HG03103 (cell line): Measurements from ENCODE around the gene RASA3.
"Not testable (repeated sequence)": the region's sequence is repeated elsewhere in the genome, so short reads cannot be mapped to it uniquely, and the experiment has no call there.

Source experiments
- ATAC-seq: cut with Tn5 transposase; IDR thresholded peaks from one replicate; pipeline ENCODE4 v1.9.1; 2021; ENCODE audit warnings: low read depth; ENCODE audit not compliant: unreplicated experiment

RASA3 gene

DNA sequence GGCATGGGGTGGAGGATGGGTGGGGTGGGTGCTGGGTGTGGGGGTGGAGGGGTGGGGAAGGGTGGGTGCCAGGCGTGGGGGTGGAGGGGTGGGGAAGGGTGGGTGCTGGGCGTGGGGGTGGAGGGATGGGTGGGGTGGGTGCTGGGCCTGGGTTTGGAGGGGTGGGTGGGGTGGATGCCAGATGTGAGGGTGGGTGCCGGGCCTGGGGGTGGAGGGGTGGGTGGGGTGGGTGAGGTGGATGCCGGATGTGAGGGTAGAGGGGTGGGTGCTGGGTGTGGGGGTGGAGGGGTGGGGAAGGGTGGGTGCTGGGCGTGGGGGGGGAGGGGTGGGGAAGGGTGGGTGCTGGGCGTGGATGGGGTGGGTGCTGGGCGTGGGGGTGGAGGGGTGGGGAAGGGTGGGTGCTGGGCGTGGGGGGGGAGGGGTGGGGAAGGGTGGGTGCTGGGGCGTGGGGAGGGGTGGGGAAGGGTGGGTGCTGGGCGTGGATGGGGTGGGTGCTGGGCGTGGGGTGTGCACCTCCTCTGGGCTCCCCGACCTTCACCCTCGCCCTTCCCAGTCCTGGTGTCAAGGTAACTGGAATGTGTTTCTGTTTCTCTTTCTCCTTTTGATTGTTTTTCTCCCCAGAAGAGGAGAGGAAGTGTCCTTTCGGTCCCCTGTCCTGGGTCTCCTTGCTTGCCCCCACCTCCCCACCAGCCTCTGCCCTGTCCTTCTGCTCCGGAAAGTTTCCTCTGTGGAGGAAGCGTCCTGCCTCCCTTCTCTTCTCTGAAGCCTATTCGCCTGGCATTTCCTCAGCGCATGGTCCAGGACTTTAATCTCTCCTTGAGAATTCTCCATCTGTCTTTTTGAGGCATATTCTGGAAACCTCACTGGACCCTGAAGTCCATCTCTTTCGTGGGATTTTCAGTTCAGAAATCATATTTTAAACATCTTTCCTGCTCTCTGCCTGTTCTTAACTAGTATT lies 23.8 kb upstream of the RASA3 start:
- ATAC-seq = no peak

DNA sequence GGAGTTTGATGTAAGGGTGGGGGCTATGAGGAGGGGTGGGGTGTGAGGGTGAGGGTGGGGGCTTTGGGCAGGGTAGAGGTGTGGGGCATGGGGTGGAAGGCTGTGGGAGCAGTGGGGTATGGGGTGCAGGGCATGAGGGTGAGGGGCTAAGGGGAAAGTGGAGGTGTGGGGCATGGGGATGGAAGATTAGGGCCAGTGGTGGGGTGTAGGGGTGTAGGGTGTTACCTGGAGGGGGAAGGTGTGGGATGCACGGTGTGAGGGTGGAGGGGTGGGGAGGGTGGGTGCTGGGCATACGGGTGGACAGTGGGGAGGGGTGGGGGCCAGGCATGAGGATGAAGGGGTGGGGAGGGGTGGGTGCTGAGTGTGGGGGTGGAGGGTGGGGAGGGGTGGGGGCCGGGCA lies 22.9 kb upstream of the RASA3 start:
- no peak for ATAC-seq

DNA sequence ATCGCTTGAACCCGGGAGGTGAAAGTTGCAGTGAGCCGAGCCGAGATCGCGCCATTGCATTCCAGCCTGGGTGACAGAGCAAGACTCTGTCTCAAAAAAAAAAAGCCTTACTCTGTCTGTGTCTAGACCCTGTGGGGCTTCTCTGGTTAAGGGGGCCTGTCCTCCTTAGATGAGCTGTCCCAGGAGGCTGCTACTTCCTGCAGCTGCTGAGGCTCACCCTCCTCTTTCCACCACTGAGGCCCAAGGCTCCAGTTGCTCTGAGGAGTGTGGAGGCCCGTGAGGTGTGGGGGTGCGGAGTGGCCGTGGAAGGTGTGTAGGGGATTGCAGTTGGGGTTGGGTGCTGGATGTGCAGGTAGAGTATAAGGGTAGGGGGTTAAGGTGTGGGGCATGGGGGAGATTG lies 22.1 kb upstream of the RASA3 start:
- ATAC-seq = no peak

DNA sequence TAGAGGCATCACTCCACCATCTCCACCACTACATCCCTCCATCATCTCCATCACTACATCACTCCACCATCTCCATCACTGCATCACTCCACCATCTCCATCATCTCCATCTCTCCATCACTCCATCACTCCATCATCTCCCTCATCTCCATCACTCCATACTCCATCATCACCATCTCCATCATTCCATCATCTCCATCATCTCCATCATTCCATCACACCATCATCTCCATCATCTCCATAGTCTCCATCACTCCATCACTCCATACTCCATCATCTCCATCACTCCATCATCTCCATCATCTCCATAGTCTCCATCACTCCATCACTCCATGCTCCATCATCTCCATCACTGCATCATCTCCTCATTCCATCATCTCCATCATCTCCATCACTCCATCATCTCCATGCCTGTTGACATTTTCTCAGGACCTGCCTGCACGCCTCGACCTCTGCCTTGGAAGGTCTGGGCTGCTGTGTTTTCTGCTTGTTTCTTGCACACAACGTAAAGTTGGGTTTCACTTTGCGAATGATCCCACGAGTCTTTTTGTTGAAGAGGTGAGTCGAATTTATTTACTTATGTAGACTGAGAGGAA lies 21.2 kb upstream of the RASA3 start:
- ATAC-seq = no peak

DNA sequence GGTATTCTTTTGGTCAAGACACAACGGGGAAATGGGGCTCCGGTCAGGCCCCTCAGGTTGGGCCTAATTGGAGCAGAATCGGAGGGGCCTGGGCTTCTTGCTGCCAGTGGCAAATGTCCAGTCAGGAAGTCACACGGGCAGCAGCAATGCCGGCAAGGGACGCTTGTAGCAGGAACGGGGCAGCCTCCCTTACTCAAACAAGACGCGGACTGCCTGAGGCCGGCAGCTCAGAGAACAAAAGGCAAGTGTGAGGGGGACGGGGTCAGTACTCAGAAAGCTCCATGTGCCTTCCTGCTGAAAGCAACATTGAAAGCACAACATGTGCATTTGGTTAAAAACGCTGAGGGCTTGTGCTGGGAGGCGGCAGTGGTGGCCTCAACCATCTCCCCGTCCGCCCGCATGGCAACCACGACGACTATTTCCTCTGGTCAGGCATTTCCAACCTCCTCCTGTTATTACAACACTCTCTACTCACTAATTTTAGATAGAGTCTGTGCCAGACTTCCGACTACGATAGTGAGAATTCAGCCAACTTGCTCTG lies 20.5 kb upstream of the RASA3 start:
- ATAC-seq = no peak

DNA sequence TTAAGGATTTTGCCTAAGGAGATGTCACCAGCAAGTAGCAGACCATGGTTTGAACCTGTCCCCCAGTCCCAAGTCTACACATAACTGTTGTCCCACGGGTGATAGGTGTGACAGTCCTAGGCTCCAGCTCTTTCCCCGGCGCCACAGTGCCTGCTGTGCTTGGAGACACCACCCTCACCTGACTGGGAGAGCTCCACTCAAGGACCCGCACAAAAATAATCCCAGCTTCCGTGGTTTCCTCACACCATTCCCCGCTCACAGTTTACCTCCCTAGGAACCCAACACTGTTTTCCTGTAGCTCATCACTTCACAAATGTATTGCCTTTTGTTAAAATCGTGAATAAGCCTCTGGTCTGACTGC lies 19.8 kb upstream of the RASA3 start:
- no peak for ATAC-seq

DNA sequence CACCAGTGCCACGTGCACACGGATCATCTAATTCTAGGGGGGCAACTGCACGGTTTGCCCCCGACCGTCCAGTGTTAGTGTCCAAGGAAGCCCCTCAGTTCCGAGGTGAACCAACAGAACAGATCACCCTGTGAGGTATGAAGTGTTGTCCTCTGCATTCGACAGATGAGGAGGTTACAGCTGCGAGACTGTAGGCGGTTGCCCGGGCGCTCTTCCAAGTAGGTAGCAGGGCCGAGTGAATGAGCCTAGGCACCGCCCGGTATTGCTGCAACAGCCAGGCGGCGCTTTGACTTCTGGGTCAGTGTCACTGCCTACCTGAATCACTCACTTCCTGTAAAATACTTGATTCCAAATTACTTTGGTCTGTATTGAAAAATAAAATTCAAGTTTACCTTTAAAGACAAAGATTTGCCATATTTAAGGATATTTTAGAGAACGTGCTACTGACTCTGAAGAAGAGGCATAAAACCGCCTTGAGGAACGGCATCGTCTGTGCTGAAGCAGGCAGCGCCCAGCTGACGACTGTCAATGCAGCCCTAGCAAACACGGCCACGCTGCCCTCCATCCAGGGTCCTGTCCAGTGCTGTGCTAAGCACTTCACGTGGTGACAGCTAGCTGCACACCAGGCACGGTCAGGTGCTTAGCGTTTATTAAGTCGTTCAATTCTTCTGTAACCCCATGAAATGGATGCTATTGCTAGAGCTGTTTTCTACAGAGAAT lies 19.3 kb upstream of the RASA3 start:
- no peak for ATAC-seq

DNA sequence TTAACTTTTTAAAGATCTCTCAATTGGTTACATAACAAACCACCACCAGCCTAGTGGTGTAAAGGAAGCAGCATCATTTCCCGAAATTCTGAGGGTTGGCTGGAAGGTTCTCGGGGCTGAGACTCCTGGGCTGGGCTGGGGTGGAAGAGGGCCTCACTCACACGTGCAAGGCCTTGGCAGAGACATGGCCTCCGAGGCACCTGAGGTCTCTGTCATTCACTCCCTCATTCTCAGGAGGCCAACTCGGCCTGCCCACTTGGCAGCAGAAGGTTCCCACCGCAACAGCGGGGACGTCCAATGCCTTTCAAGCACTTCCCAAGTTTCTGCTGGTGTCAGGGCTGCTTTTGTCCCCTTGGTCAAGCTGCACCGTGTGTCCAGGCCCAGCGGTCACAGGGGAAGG lies 18.6 kb upstream of the RASA3 start:
- no peak for ATAC-seq

DNA sequence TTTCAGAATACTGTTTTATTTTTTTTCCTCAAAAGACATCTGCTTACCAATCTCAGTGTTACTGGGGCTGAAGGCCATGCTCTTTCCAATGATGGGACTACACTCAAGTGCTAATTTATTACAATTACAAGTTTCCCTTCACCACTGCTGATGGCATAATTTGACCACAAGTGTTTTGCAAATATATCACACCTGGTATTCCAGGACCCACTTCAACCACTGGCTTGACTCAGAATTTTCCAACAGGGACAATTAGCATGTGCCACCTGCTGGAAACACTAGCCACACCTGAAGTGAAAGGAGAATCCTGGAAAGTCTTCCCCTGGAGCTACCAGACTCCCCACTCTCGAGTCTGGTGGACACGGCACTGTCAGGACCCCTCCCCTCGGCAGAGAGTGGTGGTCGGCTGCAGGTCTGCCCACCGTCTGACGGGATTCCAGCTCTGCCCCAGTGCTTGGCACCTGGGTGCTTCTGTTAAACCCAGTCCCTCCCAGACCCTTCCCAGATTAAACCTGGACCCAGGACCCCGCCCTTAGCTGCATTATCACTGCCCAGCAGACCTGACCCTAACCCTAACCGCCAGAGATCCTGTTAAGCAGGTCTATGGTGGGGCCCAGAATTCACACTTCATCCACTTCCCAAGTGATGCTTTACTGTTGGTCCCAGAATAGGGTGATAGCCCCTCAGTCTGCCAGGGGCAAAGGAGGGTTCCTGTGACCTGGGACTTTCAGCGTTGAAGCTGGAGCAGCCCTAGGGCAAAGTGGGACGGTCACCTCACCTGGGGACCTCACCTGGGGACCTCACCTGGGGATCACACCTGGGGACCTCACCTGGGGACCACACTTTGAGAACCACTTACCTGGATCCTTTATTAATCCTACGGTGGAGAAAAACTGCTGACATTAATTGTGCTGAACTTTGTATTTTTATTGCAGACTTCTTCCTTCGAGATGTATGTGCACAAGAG lies 17.6 kb upstream of the RASA3 start:
- ATAC-seq = no peak

DNA sequence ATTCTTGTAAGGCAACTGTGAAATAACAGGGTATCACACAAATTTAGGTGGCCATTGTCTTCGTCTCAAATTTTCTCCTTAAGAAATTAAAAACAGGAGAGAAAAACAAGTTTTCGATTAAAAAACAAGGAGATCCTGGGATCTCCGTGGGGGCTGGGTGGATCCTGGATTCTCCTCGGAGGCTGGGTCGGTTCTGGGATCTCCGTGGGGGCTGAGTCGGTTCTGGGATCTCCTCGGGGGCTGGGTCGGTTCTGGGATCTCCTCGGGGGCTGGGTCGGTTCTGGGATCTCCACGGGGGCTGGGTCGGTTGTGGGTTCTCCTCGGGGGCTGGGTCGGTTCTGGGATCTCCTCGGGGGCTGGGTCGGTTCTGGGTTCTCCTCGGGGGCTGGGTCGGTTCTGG lies 16.5 kb upstream of the RASA3 start:
- ATAC-seq = not testable (repeated sequence)

DNA sequence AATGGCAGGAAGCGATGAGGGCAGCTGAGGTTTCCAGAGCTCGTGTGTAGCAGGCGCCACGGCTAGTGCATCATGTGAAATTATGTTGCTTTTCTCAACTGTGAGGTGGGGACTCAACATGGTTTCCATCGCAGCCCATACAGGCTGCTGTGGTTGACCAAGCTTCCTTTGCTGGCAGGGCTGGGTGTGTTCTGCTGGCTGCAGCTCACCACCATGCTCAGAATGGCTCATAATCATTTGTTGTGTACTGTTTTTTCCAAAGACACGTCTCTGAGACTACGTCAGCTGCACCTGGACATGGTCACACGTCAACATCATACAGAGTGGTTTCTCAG lies 16.1 kb upstream of the RASA3 start:
- ATAC-seq = peak; percentile 69

DNA sequence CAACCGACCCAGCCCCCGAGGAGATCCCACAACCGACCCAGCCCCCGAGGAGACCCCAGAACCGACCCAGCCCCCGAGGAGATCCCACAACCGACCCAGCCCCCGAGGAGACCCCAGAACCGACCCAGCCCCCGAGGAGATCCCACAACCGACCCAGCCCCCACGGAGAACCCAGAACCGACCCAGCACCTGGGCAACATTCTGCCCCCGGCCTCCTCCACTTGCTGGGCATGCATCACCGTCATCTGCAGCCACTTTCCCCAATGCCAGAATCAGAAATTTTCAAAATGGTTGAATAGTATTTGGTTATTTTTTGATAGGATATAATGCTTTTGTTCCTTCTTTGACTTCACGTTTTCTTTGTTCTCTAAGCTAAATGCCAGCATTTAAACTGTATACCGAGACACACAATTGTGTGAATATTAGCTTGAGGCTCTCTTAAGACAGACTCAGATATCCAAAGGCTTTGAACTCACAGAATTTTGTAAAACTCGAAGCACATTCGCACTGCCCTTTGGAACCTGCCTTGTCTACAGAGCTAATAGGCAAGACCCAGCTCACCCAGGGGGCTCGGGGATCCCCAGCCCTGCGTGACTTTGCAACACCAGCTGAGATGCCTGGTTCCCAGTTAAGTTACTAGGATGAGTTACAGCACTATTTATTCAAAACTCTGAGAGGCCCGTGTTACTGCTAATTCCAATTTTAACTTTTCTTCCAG lies 15.5 kb upstream of the RASA3 start:
- peak; percentile 17 for ATAC-seq

DNA sequence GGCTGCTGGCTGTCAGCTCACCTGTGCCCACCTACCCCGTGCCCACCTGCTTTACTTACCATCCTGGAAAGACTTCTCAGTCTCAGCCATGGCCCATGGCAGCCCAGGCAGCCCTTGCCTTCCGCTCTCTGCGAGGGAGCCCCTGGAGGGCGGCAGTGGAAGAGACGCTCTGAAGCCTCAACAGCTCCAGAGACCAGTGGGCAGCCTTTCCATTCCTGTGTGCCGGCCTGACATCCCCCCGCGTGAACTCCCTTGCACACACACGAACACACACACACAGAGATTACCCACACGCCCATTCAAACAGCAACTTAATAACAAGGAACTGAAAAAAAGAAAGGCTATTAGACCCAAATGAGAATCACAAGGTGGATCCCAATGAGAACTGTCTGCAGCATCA lies 14.2 kb upstream of the RASA3 start:
- no peak for ATAC-seq

DNA sequence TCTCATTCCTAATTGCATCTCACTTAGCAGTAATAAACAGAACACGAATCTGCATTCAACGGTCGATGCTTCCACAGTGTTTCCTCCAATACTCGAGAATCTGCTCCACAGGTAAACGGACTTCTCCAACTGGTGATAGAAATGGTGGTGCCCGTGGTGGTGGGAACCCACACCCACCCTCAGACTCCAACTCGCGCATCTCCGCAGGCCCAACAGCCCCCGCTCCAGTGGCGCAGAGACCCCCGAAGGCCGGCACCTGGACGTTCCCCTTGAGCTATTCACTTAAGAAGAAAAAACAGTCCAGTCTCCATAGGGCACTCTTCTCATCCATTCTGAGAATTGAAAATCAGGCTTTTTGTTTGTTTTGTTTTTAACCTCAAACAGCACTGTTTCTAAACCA lies 13.8 kb upstream of the RASA3 start:
- no peak for ATAC-seq

DNA sequence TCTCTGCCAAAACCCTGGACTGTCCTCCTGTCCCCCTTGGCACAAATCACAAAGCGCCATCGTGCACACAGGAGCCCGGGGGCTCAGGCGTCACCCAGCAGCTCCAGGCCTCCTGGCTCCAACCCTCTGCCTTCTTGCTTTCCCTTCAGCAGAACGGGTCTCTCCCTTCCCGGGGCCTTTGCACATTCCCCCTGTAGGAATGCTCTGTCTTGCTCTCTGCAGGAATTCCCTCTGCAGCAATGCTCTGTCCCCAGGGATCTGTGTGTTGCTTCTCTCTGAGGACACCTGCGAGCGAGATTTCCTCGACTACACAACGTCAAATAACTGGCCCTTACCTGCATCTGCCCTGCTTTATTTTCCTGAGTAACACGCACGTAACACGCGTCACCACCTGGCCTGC lies 13.3 kb upstream of the RASA3 start:
- no peak for ATAC-seq

DNA sequence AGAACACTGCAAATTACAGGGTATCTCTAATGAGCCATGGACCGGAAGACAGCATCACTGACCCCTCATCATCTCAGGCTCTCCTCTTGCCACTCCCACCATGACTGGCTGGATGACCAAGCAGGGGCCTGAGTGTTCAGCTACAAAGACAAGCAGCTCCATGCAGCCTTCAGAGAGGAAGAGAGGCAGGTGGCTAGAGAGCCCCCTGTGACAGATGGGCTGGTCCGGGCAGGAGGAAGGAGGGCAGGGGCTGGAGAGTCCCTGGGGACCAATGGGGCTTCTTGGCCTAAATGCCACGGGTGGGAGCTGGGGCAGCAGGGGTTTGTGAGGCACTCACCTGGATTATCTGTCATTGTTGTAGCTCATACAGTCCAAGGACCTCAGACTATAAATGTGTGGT lies 12.8 kb upstream of the RASA3 start:
- ATAC-seq = no peak

DNA sequence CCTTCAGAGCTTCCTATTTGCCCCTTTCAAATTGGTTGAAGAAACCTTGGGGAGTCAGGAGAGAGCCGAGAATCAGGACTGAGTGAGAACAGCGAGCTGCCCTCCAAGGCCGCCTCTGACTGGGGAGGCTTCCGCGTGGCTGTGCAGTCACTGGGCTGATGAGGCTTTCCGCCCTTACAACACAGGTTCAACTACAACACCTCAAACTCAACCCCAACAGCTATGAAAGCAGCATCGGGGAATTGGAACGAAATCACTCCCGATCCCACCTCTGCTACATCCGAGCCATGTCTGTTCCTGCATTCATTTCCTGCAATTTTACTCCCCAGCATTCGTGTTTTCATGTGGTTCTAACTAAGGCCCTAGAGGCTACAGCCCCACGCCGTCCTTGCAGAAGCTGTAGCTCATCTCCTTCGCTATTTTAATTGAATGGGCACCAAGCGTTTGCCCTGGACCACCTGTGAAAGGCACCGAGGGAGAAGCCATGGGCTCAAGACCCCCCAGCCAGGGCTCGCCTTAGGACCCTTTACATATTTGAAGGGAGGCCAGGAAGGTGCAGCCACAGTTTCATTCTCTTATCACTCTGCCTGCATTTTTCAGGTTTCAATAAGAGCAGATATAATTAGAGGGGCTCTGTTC lies 12.3 kb upstream of the RASA3 start:
- no peak for ATAC-seq

DNA sequence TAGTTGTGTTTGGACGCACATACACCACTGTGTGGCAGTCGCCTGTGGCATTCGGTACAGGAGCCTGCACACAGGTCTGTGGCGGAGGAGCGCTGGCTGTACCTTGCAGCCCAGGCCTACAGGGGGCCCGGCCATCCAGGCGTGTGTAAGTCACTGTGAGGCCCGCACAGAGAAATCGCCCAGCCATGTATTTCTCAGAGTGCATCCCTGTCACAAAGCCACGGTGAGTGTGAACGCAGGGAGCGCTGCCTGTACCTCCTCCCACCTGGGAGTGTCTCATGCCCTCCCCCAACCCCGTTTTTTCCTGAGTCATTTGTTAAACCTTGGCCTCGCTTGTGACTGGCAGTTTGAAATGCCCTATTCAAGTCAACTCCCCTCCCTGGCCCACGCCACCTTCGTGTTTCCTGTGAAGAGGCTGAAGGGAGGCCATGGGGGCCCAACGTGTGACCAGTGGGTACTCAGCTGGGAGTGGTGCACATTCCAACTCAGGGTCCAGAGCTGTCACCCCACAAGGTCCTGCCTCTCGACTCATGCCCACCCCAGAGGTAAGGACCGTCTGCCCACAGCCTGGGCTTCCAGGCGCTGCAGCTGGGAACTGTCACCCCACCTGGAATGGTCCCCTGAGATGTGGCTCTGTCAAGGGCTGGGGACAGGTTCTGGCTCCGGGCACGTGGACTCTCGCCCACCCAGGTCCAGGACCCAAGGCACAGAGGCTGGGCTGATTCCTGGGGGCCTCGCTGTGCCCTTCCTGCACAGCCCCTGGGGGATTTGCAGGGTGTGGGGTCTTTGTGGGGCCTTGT lies 11.6 kb upstream of the RASA3 start:
- peak; percentile 72 for ATAC-seq
